ENCODE data around the gene BAZ2B.

DNA sequence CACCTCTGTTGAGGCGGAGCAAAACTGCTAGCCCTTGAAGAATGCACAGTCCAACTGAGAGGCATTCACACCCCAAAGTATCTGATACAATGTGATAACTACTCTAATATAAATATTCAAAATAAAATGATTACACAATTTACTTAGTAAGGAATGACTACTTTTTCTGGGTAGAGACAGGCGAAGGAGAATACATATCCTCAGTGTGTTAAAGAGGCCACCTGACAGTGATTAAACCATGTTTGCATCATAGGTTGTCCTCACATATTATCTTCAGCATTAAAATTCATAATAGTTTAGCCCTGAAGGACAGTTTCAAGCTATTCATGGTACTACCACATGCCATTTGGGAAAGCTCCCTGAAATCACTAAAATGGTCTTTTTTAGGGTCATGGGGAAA lies 16.9 kb upstream of the BAZ2B start:
- TF ChIP-seq CTCF (IDR thresholded peaks at IDR 0.05): no peak
- TF ChIP-seq POLR2A (IDR thresholded peaks at IDR 0.05): no peak

Data from lower leg skin (tissue), 3 donors.